GM21717 (cell line): Measurements from ENCODE around the gene EFNB3.

ENCODE experiments used
- ATAC-seq: cut with Tn5 transposase; IDR thresholded peaks from one replicate; pipeline ENCODE4 v1.9.1; 2021; ENCODE audit warnings: mild to moderate bottlenecking, moderate library complexity; ENCODE audit not compliant: unreplicated experiment

EFNB3 gene

GRCh38 chr17:7716901-7717755 is 12.1 kb downstream of the EFNB3 start, which contains the start of gene DNAH2:
DNAH2 (plus strand) TSS chr17:7717744; CDS start chr17:7719735, 1,991 bp downstream.
- ATAC-seq: no peak

- no peak for ATAC-seq
Observed at GRCh38 chr17:7717756-7718350, 12.9 kb downstream of the EFNB3 start.

- no peak for ATAC-seq
Observed at GRCh38 chr17:7719661-7720060, 14.7 kb downstream of the EFNB3 start.

- no peak for ATAC-seq
Observed at GRCh38 chr17:7720125-7720524, 15.1 kb downstream of the EFNB3 start.

GRCh38 chr17:7721612-7722011 is 16.6 kb downstream of the EFNB3 start:
- ATAC-seq: no peak

- no peak for ATAC-seq
Observed at GRCh38 chr17:7727886-7728285, 22.9 kb downstream of the EFNB3 start.

- no peak for ATAC-seq
Observed at GRCh38 chr17:7729816-7730215, 24.8 kb downstream of the EFNB3 start.

GRCh38 chr17:7732981-7733539 is 28.1 kb downstream of the EFNB3 start:
- no peak for ATAC-seq

- ATAC-seq: no peak
Observed at GRCh38 chr17:7737601-7738000, 32.6 kb downstream of the EFNB3 start.

GRCh38 chr17:7739746-7740145 is 34.7 kb downstream of the EFNB3 start:
- no peak for ATAC-seq

GRCh38 chr17:7740481-7741001 is 35.5 kb downstream of the EFNB3 start:
- no peak for ATAC-seq

GRCh38 chr17:7742729-7743128 is 37.7 kb downstream of the EFNB3 start:
- no peak for ATAC-seq

- no peak for ATAC-seq
Observed at GRCh38 chr17:7744416-7744815, 39.4 kb downstream of the EFNB3 start.

- ATAC-seq: no peak
Observed at GRCh38 chr17:7745748-7746470, 40.9 kb downstream of the EFNB3 start.

GRCh38 chr17:7747635-7748071 is 42.7 kb downstream of the EFNB3 start:
- ATAC-seq: no peak

GRCh38 chr17:7748076-7748775 is 43.2 kb downstream of the EFNB3 start:
- ATAC-seq: no peak

- ATAC-seq: no peak
Observed at GRCh38 chr17:7750321-7750821, 45.4 kb downstream of the EFNB3 start.

GRCh38 chr17:7754656-7755055 is 49.7 kb downstream of the EFNB3 start:
- ATAC-seq: no peak

- ATAC-seq: no peak
Observed at GRCh38 chr17:7755095-7755890, 50.3 kb downstream of the EFNB3 start.
